NOMO-1 treated with DMSO at 0.1 percent for 48 hours (cell line): ENCODE measurements around the gene WSB2.
"Not testable (repeated sequence)": the region's sequence is repeated elsewhere in the genome, so short reads cannot be mapped to it uniquely, and the experiment has no call there.

ENCODE experiments used
- DNase-seq: peaks from one replicate; lab custom pipeline; 2025; ENCODE audit not compliant: unreplicated experiment; lab: John Stamatoyannopoulos, UW

The WSB2 gene

GRCh38 chr12:117999806-118000205, 61.2 kb downstream of the WSB2 start:
- DNase-seq: not testable (repeated sequence)

- DNase-seq: no peak
Observed at GRCh38 chr12:117998719-117999118, 62.3 kb downstream of the WSB2 start.

- no peak for DNase-seq
Observed at GRCh38 chr12:117994551-117995438, 66.2 kb downstream of the WSB2 start.

GRCh38 chr12:117986705-117987469, 74.1 kb downstream of the WSB2 start:
- DNase-seq: peak; percentile 16

- no peak for DNase-seq
Observed at GRCh38 chr12:117985182-117985581, 75.8 kb downstream of the WSB2 start.
